Neutrophil (primary cell): ENCODE results near the gene CERKL.

Source experiments
- H3K27ac ChIP-seq: fragments of 200-600 bp; sonication (generic); 2 replicates; pipeline ENCODE4 v1.5.1; 2016; ENCODE audit warnings: mild to moderate bottlenecking, moderate library complexity
- H3K27me3 ChIP-seq: fragments of 200-600 bp; sonication (generic); 2 replicates; pipeline ENCODE4 v1.6.0; 2016; ENCODE audit warnings: mild to moderate bottlenecking
- H3K36me3 ChIP-seq: fragments of 200-600 bp; sonication (generic); 2 replicates; pipeline ENCODE4 v1.5.1; 2017
- H3K4me1 ChIP-seq, 2 experiments: fragments of 200-600 bp in 1 of 2; sonication (generic) in 1 of 2; 1 replicate in 1 of 2; 2 replicates in 1 of 2; pipeline versions ENCODE4 v1.5.1 to v1.6.1; 2013 to 2016; ENCODE audit warnings: low read depth in 1 of 2, low read length in 1 of 2, mild to moderate bottlenecking in 1 of 2, moderate library complexity in 1 of 2; ENCODE audit not compliant: control insufficient read depth in 1 of 2, insufficient read depth in 1 of 2
- H3K4me3 ChIP-seq, 2 experiments: fragments of 200-600 bp in 1 of 2; sonication (generic) in 1 of 2; 1 replicate in 1 of 2; 2 replicates in 1 of 2; pipeline ENCODE4 v1.5.1; 2013 to 2016; ENCODE audit warnings: low read depth in 1 of 2, low read length in 1 of 2, mild to moderate bottlenecking in 1 of 2, moderate library complexity in 1 of 2
- H3K9me3 ChIP-seq: fragments of 200-600 bp; sonication (generic); 2 replicates; pipeline ENCODE4 v1.5.1; 2016
- TF ChIP-seq, protein P1 (sequence below): fragments of 200-600 bp; sonication (generic); IDR thresholded peaks from 2 replicates; pipeline ENCODE4 v1.5.1; 2016; ENCODE audit warnings: antibody characterized with exemption

The CERKL gene

GRCh38 chr2:181680055-181680936 lies 23.4 kb upstream of the CERKL start, which contains the start of gene NEUROD1:
NEUROD1 (minus strand) TSS chr2:181680517; CDS start chr2:181678860, 1,657 bp downstream.
- Histone ChIP-seq H3K4me3 (peak within 1 kb of the TSS in 1 of 2 experiments; percentile 34), H3K27ac (no peak within 1 kb of the TSS), H3K4me1 (peaks cover 25 to 38% of the 10 kb centered on the region in 2 experiments), H3K9me3 (no peaks in the 10 kb centered on the region), H3K36me3 (no peaks in the 10 kb centered on the region), H3K27me3 (peaks cover 100% of the 10 kb centered on the region)
- TF ChIP-seq, protein P1, sequence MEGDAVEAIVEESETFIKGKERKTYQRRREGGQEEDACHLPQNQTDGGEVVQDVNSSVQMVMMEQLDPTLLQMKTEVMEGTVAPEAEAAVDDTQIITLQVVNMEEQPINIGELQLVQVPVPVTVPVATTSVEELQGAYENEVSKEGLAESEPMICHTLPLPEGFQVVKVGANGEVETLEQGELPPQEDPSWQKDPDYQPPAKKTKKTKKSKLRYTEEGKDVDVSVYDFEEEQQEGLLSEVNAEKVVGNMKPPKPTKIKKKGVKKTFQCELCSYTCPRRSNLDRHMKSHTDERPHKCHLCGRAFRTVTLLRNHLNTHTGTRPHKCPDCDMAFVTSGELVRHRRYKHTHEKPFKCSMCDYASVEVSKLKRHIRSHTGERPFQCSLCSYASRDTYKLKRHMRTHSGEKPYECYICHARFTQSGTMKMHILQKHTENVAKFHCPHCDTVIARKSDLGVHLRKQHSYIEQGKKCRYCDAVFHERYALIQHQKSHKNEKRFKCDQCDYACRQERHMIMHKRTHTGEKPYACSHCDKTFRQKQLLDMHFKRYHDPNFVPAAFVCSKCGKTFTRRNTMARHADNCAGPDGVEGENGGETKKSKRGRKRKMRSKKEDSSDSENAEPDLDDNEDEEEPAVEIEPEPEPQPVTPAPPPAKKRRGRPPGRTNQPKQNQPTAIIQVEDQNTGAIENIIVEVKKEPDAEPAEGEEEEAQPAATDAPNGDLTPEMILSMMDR: no peak

- TF ChIP-seq, protein P1: no peak
- H3K36me3 ChIP-seq: no peaks in the 10 kb centered on the region
- H3K4me3 ChIP-seq: no peak overlapping the region
- no peaks in the 10 kb centered on the region for H3K9me3 ChIP-seq
- peaks cover 25 to 38% of the 10 kb centered on the region in 2 experiments for H3K4me1 ChIP-seq
- peaks cover 100% of the 10 kb centered on the region for H3K27me3 ChIP-seq
- H3K27ac ChIP-seq: no peak overlapping the region
Measured at GRCh38 chr2:181679544-181679979, 22.7 kb upstream of the CERKL start.

GRCh38 chr2:181678861-181679543 lies 22.1 kb upstream of the CERKL start:
- no peak overlapping the region for H3K4me3 ChIP-seq
- H3K27me3 ChIP-seq: peaks cover 100% of the 10 kb centered on the region
- peaks cover 25 to 34% of the 10 kb centered on the region in 2 experiments for H3K4me1 ChIP-seq

DNA sequence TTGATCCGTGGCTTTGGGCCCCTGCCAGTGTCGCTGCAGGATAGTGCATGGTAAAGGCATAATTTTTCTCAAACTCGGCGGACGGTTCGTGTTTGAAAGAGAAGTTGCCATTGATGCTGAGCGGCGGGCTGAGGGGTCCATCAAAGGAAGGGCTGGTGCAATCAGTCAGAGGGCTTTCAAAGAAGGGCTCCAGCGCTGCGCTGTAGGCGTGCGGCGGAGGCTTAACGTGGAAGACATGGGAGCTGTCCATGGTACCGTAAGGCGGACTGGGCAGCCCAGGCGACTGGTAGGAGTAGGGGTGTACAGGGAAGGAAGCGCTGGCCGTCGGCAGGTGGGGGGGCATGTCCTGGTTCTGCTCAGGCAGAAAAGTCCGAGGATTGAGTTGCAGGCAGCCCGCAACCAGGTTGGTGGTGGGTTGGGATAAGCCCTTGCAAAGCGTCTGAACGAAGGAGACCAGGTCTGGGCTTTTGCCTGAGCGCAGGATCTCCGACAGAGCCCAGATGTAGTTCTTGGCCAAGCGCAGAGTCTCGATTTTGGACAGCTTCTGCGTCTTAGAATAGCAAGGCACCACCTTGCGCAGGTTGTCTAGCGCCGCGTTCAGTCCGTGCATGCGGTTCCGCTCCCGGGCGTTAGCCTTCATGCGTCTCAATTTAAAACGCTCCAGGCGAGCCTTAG lies 21.1 kb upstream of the CERKL start:
- H3K4me3 ChIP-seq: no peak overlapping the region
- no peak overlapping the region for H3K27ac ChIP-seq
- H3K9me3 ChIP-seq: no peaks in the 10 kb centered on the region
- no peaks in the 10 kb centered on the region for H3K36me3 ChIP-seq
- H3K4me1 ChIP-seq: peaks cover 21 to 25% of the 10 kb centered on the region in 2 experiments
- TF ChIP-seq, protein P1: no peak
- peaks cover 100% of the 10 kb centered on the region for H3K27me3 ChIP-seq

More at GRCh38 chr2:181678861-181679543, 22.1 kb upstream of the CERKL start:
- H3K9me3 ChIP-seq: no peaks in the 10 kb centered on the region
- TF ChIP-seq, protein P1: no peak
- no peak overlapping the region for H3K27ac ChIP-seq
- H3K36me3 ChIP-seq: no peaks in the 10 kb centered on the region

GRCh38 chr2:181675254-181675653 lies 18.3 kb upstream of the CERKL start:
- peaks cover 1 to 3% of the 10 kb centered on the region in 2 experiments for H3K4me1 ChIP-seq
- H3K36me3 ChIP-seq: no peaks in the 10 kb centered on the region
- H3K27ac ChIP-seq: no peak overlapping the region
- peaks cover 100% of the 10 kb centered on the region for H3K27me3 ChIP-seq
- H3K4me3 ChIP-seq: no peak overlapping the region
- TF ChIP-seq, protein P1: no peak
- H3K9me3 ChIP-seq: no peaks in the 10 kb centered on the region
